GM18498 (cell line): ENCODE data around the gene GPR156.
"Not testable (repeated sequence)": the region's sequence is repeated elsewhere in the genome, so short reads cannot be mapped to it uniquely, and the experiment has no call there.

ENCODE experiments used
- ATAC-seq: cut with Tn5 transposase; IDR thresholded peaks from one replicate; pipeline ENCODE4 v1.9.1; 2021; ENCODE audit warnings: mild to moderate bottlenecking, moderate library complexity; ENCODE audit not compliant: unreplicated experiment

GPR156 gene

DNA sequence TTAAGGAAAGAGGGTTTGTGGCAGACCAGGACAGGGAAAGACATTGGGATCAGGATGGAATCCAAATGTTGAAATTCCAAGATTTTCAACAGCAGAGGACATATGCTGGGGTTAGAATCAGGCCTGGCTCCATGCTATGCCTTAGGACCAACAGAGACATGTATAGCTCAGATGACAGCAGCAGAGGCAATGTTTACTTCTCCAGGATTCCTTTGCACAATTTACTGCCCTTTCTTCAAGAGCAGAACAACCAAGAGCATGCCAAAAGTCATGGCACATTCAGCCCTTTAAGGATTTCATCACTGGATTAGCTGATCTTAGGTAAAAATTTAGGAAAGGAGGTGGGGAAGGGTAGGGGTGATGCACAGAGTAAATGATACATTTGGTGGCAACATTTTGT is 121.2 kb downstream of the GPR156 start:
- no peak for ATAC-seq

DNA sequence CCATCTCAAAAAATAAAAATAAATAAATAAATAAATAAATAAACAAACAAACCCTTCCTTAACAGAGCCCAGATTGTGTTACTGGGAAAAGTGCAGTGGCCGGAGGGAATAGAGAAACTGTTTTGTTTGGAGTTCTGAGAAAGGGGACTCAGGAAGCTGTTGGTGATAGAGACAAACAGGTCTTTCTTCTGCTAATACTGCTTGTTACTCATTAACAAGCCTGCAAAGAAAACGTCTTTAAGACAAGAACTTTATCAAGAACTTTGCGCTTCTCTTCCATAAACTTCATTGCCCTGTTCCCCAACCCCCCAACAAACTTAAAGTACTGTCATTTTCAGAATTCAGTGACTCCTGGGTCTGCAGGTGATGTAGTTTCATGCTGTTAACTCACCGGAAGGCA is 122.0 kb downstream of the GPR156 start:
- ATAC-seq, result no peak

- ATAC-seq, result no peak
Observed at GRCh38 chr3:120162400-120162799, 122.6 kb downstream of the GPR156 start.

- no peak for ATAC-seq
Observed at GRCh38 chr3:120161902-120162301, 123.1 kb downstream of the GPR156 start.

- no peak for ATAC-seq
Observed at GRCh38 chr3:120160050-120160449, 125.0 kb downstream of the GPR156 start.

DNA sequence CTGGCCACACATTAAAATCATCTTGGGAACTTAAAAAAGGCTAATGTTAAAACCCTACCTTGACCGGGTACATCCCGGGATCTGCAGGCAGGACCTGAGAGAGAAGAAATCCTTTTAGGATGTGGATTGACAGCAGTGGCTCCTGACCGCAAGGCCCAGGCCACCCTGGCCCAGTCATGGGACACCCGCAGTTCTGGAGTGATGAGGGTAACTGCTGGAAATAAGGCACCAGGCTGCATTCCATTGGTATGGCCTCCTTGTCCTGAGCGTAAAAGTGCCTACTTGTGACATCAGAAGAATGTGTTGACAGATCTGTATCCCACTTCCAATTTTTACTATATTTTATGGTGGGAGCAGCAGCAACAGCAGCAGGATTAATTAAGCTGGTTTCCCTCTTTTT is 127.3 kb downstream of the GPR156 start:
- ATAC-seq, result no peak

- ATAC-seq, result no peak
Observed at GRCh38 chr3:120157113-120157512, 127.9 kb downstream of the GPR156 start.

DNA sequence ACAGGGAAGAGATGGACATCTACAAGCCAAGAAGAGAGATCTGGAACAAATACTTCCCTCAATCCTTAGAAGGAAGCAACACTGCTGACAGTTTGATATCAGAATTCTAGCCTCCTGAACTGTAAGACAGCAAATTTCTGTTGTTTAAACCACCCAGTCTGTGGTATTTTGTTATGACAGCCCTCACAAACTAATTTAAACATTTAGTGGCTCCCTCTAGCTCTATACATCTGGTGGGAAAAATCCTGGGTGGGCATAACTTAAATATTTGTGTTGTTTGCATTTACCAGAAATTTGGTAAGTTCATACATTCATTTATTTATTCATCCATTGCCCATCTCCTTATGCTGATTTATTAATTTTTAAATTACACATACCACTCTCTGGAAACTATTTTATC is 128.3 kb downstream of the GPR156 start:
- no peak for ATAC-seq

DNA sequence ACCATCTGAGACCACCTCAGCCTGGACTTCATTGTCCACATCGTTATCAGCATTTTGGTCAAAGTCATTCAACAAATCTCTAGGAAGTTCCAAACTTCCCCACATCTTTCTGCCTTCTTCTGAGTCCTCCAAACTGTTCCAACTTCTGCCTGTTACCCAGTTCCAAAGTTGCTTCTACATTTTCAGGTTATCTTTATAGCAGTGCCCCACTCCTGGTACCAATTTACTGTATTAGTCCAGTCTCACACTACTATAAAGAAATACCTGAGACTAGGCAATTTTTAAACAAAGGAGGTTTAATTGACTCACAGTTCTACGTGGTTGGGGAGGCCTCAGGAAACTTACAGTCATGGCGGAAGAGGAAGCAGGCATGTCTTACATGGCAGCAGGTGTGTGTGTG is 129.3 kb downstream of the GPR156 start:
- not testable (repeated sequence) for ATAC-seq

- no peak for ATAC-seq
Observed at GRCh38 chr3:120155108-120155507, 129.9 kb downstream of the GPR156 start.

GRCh38 chr3:120153294-120153693 is 131.7 kb downstream of the GPR156 start:
- ATAC-seq, result no peak

- no peak for ATAC-seq
Observed at GRCh38 chr3:120151791-120152190, 133.2 kb downstream of the GPR156 start.

DNA sequence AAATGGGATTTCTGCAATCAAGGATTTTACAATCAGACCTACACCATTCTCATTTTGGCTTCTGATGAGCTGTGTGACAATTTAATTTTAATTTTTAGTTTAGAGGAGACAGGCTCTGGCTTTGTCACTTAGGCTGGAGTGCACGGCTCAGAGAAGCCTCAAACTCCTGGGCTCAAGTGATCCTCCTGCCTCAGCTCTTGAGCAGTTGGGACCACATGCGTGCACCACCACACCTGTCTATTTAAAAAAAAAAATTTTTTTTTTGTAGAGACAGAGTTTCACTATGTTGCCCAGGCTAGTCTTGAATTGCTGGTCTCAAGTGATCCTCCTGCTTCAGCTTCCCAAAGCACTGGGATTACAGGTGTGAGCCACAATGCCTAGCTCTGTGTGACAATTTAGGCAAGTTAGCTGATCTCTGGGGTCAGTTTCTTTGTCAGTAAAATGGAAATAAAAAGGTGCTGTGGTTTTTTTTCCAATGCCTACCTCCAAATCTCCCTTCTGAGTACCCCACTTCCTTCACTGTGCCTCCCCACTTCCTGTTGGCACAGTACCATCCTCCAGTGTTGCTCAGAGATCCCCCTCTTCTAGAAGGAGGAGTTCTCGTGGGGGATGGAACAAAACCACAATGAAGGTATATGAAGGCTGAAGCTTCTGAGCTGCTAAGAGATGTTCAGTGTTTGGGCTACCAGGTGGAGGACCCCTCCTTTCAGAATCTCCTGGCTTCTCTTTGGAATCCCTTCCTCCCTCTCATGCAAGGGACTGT is 136.7 kb downstream of the GPR156 start:
- no peak for ATAC-seq

GRCh38 chr3:120147072-120147871 is 137.8 kb downstream of the GPR156 start:
- ATAC-seq, result peak; percentile 65

GRCh38 chr3:120145542-120146285 is 139.3 kb downstream of the GPR156 start:
- ATAC-seq, result peak; percentile 35

GRCh38 chr3:120144267-120144666 is 140.8 kb downstream of the GPR156 start:
- ATAC-seq, result no peak

- ATAC-seq, result no peak
Observed at GRCh38 chr3:120143676-120144075, 141.3 kb downstream of the GPR156 start.

GRCh38 chr3:120142236-120142635 is 142.8 kb downstream of the GPR156 start:
- no peak for ATAC-seq

DNA sequence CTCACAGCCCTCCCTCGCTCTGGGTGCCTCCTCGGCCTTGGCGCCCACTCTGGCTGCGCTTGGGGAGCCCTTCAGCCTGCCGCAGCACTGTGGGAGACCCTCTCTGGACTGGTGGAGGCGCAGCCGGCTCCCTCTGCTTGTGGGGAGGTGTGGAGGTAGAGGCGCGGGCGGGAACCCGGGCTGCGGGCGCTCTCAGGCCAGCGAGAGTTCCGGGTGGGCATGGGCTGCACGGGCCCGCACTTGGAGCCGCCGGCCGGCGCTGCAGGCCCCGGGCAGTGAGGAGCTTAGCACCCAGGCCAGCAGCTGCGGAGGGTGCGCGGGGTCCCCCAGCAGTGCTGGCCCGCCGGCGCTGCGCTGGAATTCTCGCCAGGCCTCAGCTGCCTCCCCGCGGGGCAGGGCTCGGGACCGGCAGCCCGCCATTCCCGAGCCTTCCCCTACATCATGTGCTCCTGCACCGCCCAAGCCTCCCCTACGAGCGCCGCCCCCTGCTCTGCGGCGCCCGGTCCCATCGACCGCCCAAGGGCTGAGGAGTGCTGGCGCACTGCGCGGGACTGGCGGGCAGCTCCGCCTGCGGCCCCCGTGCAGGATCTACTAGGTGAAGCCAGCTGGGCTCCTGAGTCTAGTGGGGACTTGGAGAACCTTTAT is 144.8 kb downstream of the GPR156 start:
- no peak for ATAC-seq

- ATAC-seq, result no peak
Observed at GRCh38 chr3:120139140-120139539, 145.9 kb downstream of the GPR156 start.

GRCh38 chr3:120137548-120137947 is 147.5 kb downstream of the GPR156 start:
- ATAC-seq, result no peak
